HepG2 (cell line): ENCODE data around the gene BANK1.

Experiments
- CCAR2 ChIP-seq: fragments of 200-400 bp; formaldehyde crosslinking; optimal IDR thresholded peaks from 2 replicates; pipeline ENCODE3; 2018; ENCODE audit warnings: low read depth, mild to moderate bottlenecking, low read length, moderate library complexity
- CTCF ChIP-seq: sonication (generic); formaldehyde crosslinking; IDR thresholded peaks from 2 replicates; pipeline ENCODE4 v1.5.0; 2020; ENCODE audit warnings: mild to moderate bottlenecking, missing genetic modification reagents, moderate library complexity
- MAX ChIP-seq: IDR thresholded peaks from 2 replicates; pipeline ENCODE4 v1.6.1; 2012; ENCODE audit warnings: inconsistent platforms
- POLR2AphosphoS5 ChIP-seq: IDR thresholded peaks from 2 replicates; pipeline ENCODE4 v1.6.1; 2012; ENCODE audit warnings: low read depth, low read length
- RAD21 ChIP-seq: fragments of 450-650 bp; formaldehyde crosslinking; IDR thresholded peaks from 2 replicates; pipeline ENCODE4 v1.5.0; 2020; ENCODE audit warnings: mild to moderate bottlenecking
- RBFOX2 ChIP-seq: fragments of 200-400 bp; formaldehyde crosslinking; IDR thresholded peaks from 2 replicates; pipeline ENCODE4 v1.6.1; 2017; ENCODE audit warnings: low read depth, mild to moderate bottlenecking, low read length
- REST ChIP-seq, 2 experiments: IDR thresholded peaks; 2 replicates each; pipeline ENCODE4 v1.6.1; 2011 to 2012; ENCODE audit warnings: low read length in 2 of 2, borderline replicate concordance in 1 of 2, low read depth in 1 of 2, mild to moderate bottlenecking in 1 of 2, moderate library complexity in 1 of 2
- ZBTB26 ChIP-seq: IDR thresholded peaks from 2 replicates; pipeline ENCODE4 v1.6.1; 2016; ENCODE audit warnings: missing compliant biosample characterization, missing genetic modification reagents, borderline replicate concordance
- ZNF749 ChIP-seq: sonication (generic); formaldehyde crosslinking; IDR thresholded peaks from 2 replicates; pipeline ENCODE4 v1.8.0; 2022; ENCODE audit warnings: mild to moderate bottlenecking, missing genetic modification reagents, moderate library complexity, borderline replicate concordance

GRCh38 chr4:101762534-101762933 lies 28.0 kb upstream of the BANK1 start:
- no peak for TF ChIP-seq RAD21 (CRISPR knock-in tag)
- no peak for TF ChIP-seq RBFOX2
- TF ChIP-seq REST (IDR thresholded peaks at IDR 0.05; ENCODE audit: borderline replicate concordance in 1 of 2, low read depth in 1 of 2, low read length in 2 of 2), result no peak
- TF ChIP-seq CTCF (CRISPR knock-in tag), result no peak
- no peak for TF ChIP-seq ZBTB26 (CRISPR knock-in tag)
- TF ChIP-seq POLR2AphosphoS5, result no peak
- TF ChIP-seq CCAR2, result no peak
- no peak for TF ChIP-seq ZNF749 (CRISPR knock-in tag)
- TF ChIP-seq MAX, result no peak
